Tibial nerve (tissue), 4 donors: ENCODE results near the gene TNIP2. TPM values are rescaled to one million over a fixed set of nuclear protein-coding genes. Genes with fewer than 3 reads are reported as not detected.

ENCODE experiments used
- DNase-seq, 2 donors: peaks; one replicate each; pipeline ENCODE4 v3.0.0-alpha.2; 2019; ENCODE audit warnings: low spot score in 2 of 2
- H3K27ac ChIP-seq, 4 donors: fragments of 200-600 bp; sonication (generic) in 3 of 4; one replicate each; pipeline ENCODE4 v1.5.1; 2017 to 2019; ENCODE audit warnings: mild to moderate bottlenecking in 1 of 4
- H3K27me3 ChIP-seq, 2 donors: fragments of 200-600 bp; sonication (generic) in 1 of 2; one replicate each; pipeline versions ENCODE4 v1.5.1 to v1.6.0; 2017 to 2019
- H3K36me3 ChIP-seq, 3 donors: fragments of 200-600 bp; sonication (generic); one replicate each; pipeline ENCODE4 v1.5.1; 2018 to 2019
- H3K4me1 ChIP-seq, 4 donors: fragments of 200-600 bp; sonication (generic) in 3 of 4; one replicate each; pipeline ENCODE4 v1.5.1; 2017 to 2019
- H3K4me3 ChIP-seq, 4 donors: fragments of 200-600 bp; sonication (generic) in 3 of 4; one replicate each; pipeline ENCODE4 v1.5.1; 2017 to 2019; ENCODE audit warnings: mild to moderate bottlenecking in 1 of 4, moderate library complexity in 1 of 4
- H3K9me3 ChIP-seq, 4 donors: fragments of 200-600 bp; sonication (generic) in 3 of 4; one replicate each; pipeline ENCODE4 v1.5.1; 2017 to 2019
- CTCF ChIP-seq, 5 experiments: fragments of 200-600 bp in 3 of 5; fragments of 450-650 bp in 2 of 5; sonication (generic) in 3 of 5; IDR thresholded peaks; one replicate each; pipeline ENCODE4 v1.5.1; 2016 to 2019; ENCODE audit warnings: antibody characterized with exemption in 5 of 5, mild to moderate bottlenecking in 3 of 5, moderate library complexity in 2 of 5
- EP300 ChIP-seq, 2 donors: sonication (generic); formaldehyde crosslinking; IDR thresholded peaks; one replicate each; pipeline ENCODE4 v1.6.1; 2017; ENCODE audit warnings: antibody characterized with exemption in 2 of 2, mild to moderate bottlenecking in 1 of 2
- POLR2A ChIP-seq, 2 donors: fragments of 450-650 bp; IDR thresholded peaks; one replicate each; pipeline ENCODE4 v1.6.1; 2017; ENCODE audit warnings: antibody characterized with exemption in 2 of 2, mild to moderate bottlenecking in 2 of 2, moderate library complexity in 2 of 2
- WGBS, 2 donors: methylation state at CpG; one replicate each; pipeline ENCODE4 v1.1.5; 2018; 5-methylcytosine and 5-hydroxymethylcytosine counted together
- total RNA-seq, 4 donors: library from RNA; depleted of rRNA; stranded (reverse); fragments of >200 nt; gene quantifications; one replicate each; pipeline ENCODE4 v1.1.0, GENCODE V29; 2016

Gene TNIP2
- total RNA-seq, 4 donors from 2014 or later = 78.3 to 110 (median 89.3) TPM

- H3K27ac ChIP-seq = no peak overlapping the region
- no peak overlapping the region for H3K4me3 ChIP-seq
- DNase-seq = no peak
- H3K36me3 ChIP-seq = peaks cover 0 to 59% (median 11%) of the 10 kb centered on the region in 3 donors
- H3K27me3 ChIP-seq = no peaks in the 10 kb centered on the region
- H3K4me1 ChIP-seq = no peaks in the 10 kb centered on the region
- 97 to 99% methylated on average over 4 of the region's 4 CpGs for WGBS, 2 donors
- no peak for TF ChIP-seq POLR2A (IDR thresholded peaks at IDR 0.05)
- no peak for TF ChIP-seq CTCF (IDR thresholded peaks at IDR 0.05)
- TF ChIP-seq EP300 (IDR thresholded peaks at IDR 0.05) = no peak
- no peaks in the 10 kb centered on the region for H3K9me3 ChIP-seq
Measured at GRCh38 chr4:2725380-2725779, 30.8 kb downstream of the TNIP2 start.

GRCh38 chr4:2723751-2724150 lies 32.4 kb downstream of the TNIP2 start:
- Histone ChIP-seq H3K4me1 (no peaks in the 10 kb centered on the region), H3K4me3 (no peak overlapping the region), H3K27ac (no peak overlapping the region), H3K36me3 (peaks cover 0 to 60% (median 5%) of the 10 kb centered on the region in 3 donors), H3K27me3 (no peaks in the 10 kb centered on the region), H3K9me3 (no peaks in the 10 kb centered on the region)
- no peak for TF ChIP-seq POLR2A (IDR thresholded peaks at IDR 0.05)
- no peak for TF ChIP-seq EP300 (IDR thresholded peaks at IDR 0.05)
- no peak for TF ChIP-seq CTCF (IDR thresholded peaks at IDR 0.05)
- WGBS, 2 donors = 69 to 74% methylated on average over 3 of the region's 3 CpGs
- no peak for DNase-seq

GRCh38 chr4:2722033-2722432 lies 34.1 kb downstream of the TNIP2 start:
- no peak for TF ChIP-seq CTCF (IDR thresholded peaks at IDR 0.05)
- TF ChIP-seq EP300 (IDR thresholded peaks at IDR 0.05) = no peak
- TF ChIP-seq POLR2A (IDR thresholded peaks at IDR 0.05) = no peak
- DNase-seq = no peak
- no peaks in the 10 kb centered on the region for H3K4me1 ChIP-seq
- WGBS, 2 donors = 87 to 96% methylated on average over 9 of the region's 9 CpGs
- H3K36me3 ChIP-seq = peaks cover 0 to 77% (median 9%) of the 10 kb centered on the region in 3 donors
- H3K27ac ChIP-seq = no peak overlapping the region
- no peak overlapping the region for H3K4me3 ChIP-seq
- H3K27me3 ChIP-seq = no peaks in the 10 kb centered on the region
- no peaks in the 10 kb centered on the region for H3K9me3 ChIP-seq

- TF ChIP-seq CTCF (IDR thresholded peaks at IDR 0.05) (no peak), POLR2A (IDR thresholded peaks at IDR 0.05) (no peak), EP300 (IDR thresholded peaks at IDR 0.05) (no peak)
- no peak for DNase-seq
- WGBS, 2 donors = 75 to 87% methylated on average over 11 of the region's 11 CpGs
- Histone ChIP-seq H3K27me3 (no peaks in the 10 kb centered on the region), H3K27ac (no peak overlapping the region), H3K9me3 (no peaks in the 10 kb centered on the region), H3K36me3 (peaks cover 0 to 81% (median 9%) of the 10 kb centered on the region in 3 donors), H3K4me3 (no peak overlapping the region), H3K4me1 (no peaks in the 10 kb centered on the region)
Measured at GRCh38 chr4:2721586-2721985, 34.5 kb downstream of the TNIP2 start.

GRCh38 chr4:2716236-2716635 lies 39.9 kb downstream of the TNIP2 start:
- 95 to 97% methylated on average over 8 of the region's 8 CpGs for WGBS, 2 donors
- Histone ChIP-seq H3K27ac (no peak overlapping the region), H3K4me1 (peaks cover 0 to 10% (median 5%) of the 10 kb centered on the region in 4 donors), H3K27me3 (no peaks in the 10 kb centered on the region), H3K4me3 (no peak overlapping the region), H3K9me3 (no peaks in the 10 kb centered on the region), H3K36me3 (peaks cover 0 to 80% (median 9%) of the 10 kb centered on the region in 3 donors)
- no peak for TF ChIP-seq POLR2A (IDR thresholded peaks at IDR 0.05)
- TF ChIP-seq CTCF (IDR thresholded peaks at IDR 0.05) = no peak
- no peak for TF ChIP-seq EP300 (IDR thresholded peaks at IDR 0.05)
- no peak for DNase-seq
